GM23338 (cell line): Measurements from ENCODE around the gene FANK1. TPM values are rescaled to one million over a fixed set of nuclear protein-coding genes. Genes with fewer than 3 reads are reported as not detected.
A peak's percentile ranks its signal among the peaks of the same experiment; 100 is the strongest.
"Not testable (repeated sequence)": the region's sequence is repeated elsewhere in the genome, so short reads cannot be mapped to it uniquely, and the experiment has no call there.

Source experiments
- ATAC-seq: fragments of 200-7000 bp; cut with Tn5 transposase; 3 replicates; pipeline ENCODE4 v1.9.1; 2020
- DNase-seq: peaks from one replicate; pipeline ENCODE4 v3.0.0-alpha.2; 2015; ENCODE audit warnings: low spot score
- H2AFZ ChIP-seq: fragments of 200-600 bp; sonication (generic); 2 replicates; pipeline ENCODE4 v1.8.0; 2016; ENCODE audit warnings: antibody characterized with exemption, mild to moderate bottlenecking, moderate library complexity
- H3F3A ChIP-seq: fragments of 200-600 bp; sonication (generic); replicated peaks from 2 replicates; pipeline ENCODE4 v1.8.0; 2017; ENCODE audit warnings: antibody characterized with exemption, mixed run types, low read depth
- H3K27ac ChIP-seq: fragments of 200-600 bp; sonication (generic); 2 replicates; pipeline ENCODE4 v1.6.1; 2016; ENCODE audit warnings: low read depth
- H3K27me3 ChIP-seq: fragments of 200-600 bp; sonication (generic); 2 replicates; pipeline ENCODE4 v1.8.0; 2016; ENCODE audit warnings: mild to moderate bottlenecking, mixed run types, moderate library complexity; ENCODE audit not compliant: insufficient read depth
- H3K36me3 ChIP-seq: fragments of 200-600 bp; sonication (generic); 2 replicates; pipeline ENCODE4 v1.8.0; 2016; ENCODE audit warnings: mild to moderate bottlenecking; ENCODE audit not compliant: insufficient read depth
- H3K4me1 ChIP-seq: fragments of 200-600 bp; sonication (generic); 2 replicates; pipeline ENCODE4 v1.8.0; 2016; ENCODE audit warnings: mild to moderate bottlenecking, moderate library complexity; ENCODE audit not compliant: insufficient read depth
- H3K4me2 ChIP-seq: fragments of 200-600 bp; sonication (generic); 2 replicates; pipeline ENCODE4 v1.7.1; 2017; ENCODE audit warnings: mixed run types
- H3K4me3 ChIP-seq: fragments of 200-600 bp; sonication (generic); 2 replicates; pipeline ENCODE4 v1.6.1; 2016; ENCODE audit warnings: mixed run types
- H3K79me2 ChIP-seq: fragments of 200-600 bp; sonication (generic); replicated peaks from 2 replicates; pipeline ENCODE4 v1.8.0; 2017; ENCODE audit warnings: mild to moderate bottlenecking; ENCODE audit not compliant: insufficient read depth
- H3K9me2 ChIP-seq: fragments of 200-600 bp; sonication (generic); 2 replicates; pipeline ENCODE4 v1.8.0; 2017; ENCODE audit not compliant: insufficient read depth
- H4K20me1 ChIP-seq: fragments of 200-600 bp; sonication (generic); replicated peaks from 2 replicates; pipeline ENCODE4 v1.8.0; 2017; ENCODE audit warnings: mild to moderate bottlenecking; ENCODE audit not compliant: insufficient read depth
- H3K27ac Mint-ChIP-seq: 2 replicates; pipeline ENCODE4 v1.8.0; 2020; ENCODE audit warnings: inconsistent platforms, mild to moderate bottlenecking, moderate library complexity, mixed read lengths
- H3K27me3 Mint-ChIP-seq: 3 replicates; pipeline ENCODE4 v1.8.0; 2022; ENCODE audit warnings: low read depth, mild to moderate bottlenecking, moderate library complexity, mixed read lengths, inconsistent platforms; ENCODE audit not compliant: insufficient read depth, poor library complexity
- H3K36me3 Mint-ChIP-seq: 3 replicates; pipeline ENCODE4 v1.8.0; 2021; ENCODE audit warnings: low read depth, mild to moderate bottlenecking, inconsistent platforms, moderate library complexity, mixed read lengths
- H3K4me1 Mint-ChIP-seq: 3 replicates; pipeline ENCODE4 v1.8.0; 2020; ENCODE audit warnings: mild to moderate bottlenecking, inconsistent platforms, mixed read lengths
- H3K4me3 Mint-ChIP-seq: 3 replicates; pipeline ENCODE4 v1.8.0; 2021; ENCODE audit warnings: moderate library complexity, mild to moderate bottlenecking, inconsistent platforms, mixed read lengths
- H3K9me3 Mint-ChIP-seq: 3 replicates; pipeline ENCODE4 v1.8.0; 2020; ENCODE audit warnings: moderate library complexity, mild to moderate bottlenecking, inconsistent platforms, mixed read lengths
- CREB1 ChIP-seq: fragments of 250-450 bp; sonication (Bioruptor Pico); IDR thresholded peaks from 2 replicates; pipeline ENCODE4 v1.5.0; 2020; ENCODE audit warnings: low read depth, mild to moderate bottlenecking, moderate library complexity
- EZH2 ChIP-seq: fragments of 200-600 bp; sonication (generic); IDR thresholded peaks from one replicate; pipeline ENCODE4 v1.8.0; 2017; ENCODE audit warnings: antibody characterized with exemption, mild to moderate bottlenecking, low read depth; ENCODE audit not compliant: unreplicated experiment
- EZH2phosphoT487 ChIP-seq: fragments of 200-600 bp; sonication (generic); IDR thresholded peaks from one replicate; pipeline ENCODE4 v1.8.1; 2018; ENCODE audit warnings: antibody characterized with exemption; ENCODE audit not compliant: unreplicated experiment
- JUNB ChIP-seq: IDR thresholded peaks from one replicate; pipeline ENCODE4 v1.6.1; 2016; ENCODE audit warnings: antibody characterized with exemption; ENCODE audit not compliant: unreplicated experiment
- NANOG ChIP-seq: IDR thresholded peaks from 2 replicates; pipeline ENCODE4 v1.6.1; 2016; ENCODE audit warnings: antibody characterized with exemption, borderline replicate concordance
- POLR2AphosphoS5 ChIP-seq: IDR thresholded peaks from 2 replicates; pipeline ENCODE4 v1.6.1; 2016; ENCODE audit warnings: antibody characterized with exemption, low read depth
- STAT1 ChIP-seq: IDR thresholded peaks from one replicate; pipeline ENCODE4 v1.6.1; 2016; ENCODE audit warnings: antibody characterized with exemption; ENCODE audit not compliant: unreplicated experiment
- ZNF114 ChIP-seq: fragments of 250-450 bp; sonication (Bioruptor Pico); IDR thresholded peaks from 2 replicates; pipeline ENCODE4 v1.5.0; 2020; ENCODE audit warnings: mild to moderate bottlenecking, moderate library complexity
- ZNF462 ChIP-seq: fragments of 250-450 bp; sonication (Bioruptor Pico); IDR thresholded peaks from 2 replicates; pipeline ENCODE4 v1.5.0; 2020; ENCODE audit warnings: mild to moderate bottlenecking, moderate library complexity
- polyA plus RNA-seq: library from polyadenylated mRNA; unstranded; fragments of >200 nt; fragmentation: Nextera tagmentation; extraction: Ambion mirVana; gene quantifications from 2 replicates; pipeline ENCODE4 v1.2.1, GENCODE V29; 2016
- total RNA-seq: library from RNA; depleted of rRNA; stranded (reverse); fragments of >200 nt; shearing (Covaris generic); gene quantifications from 2 replicates; pipeline ENCODE4 v1.2.3, GENCODE V29; 2014
- TF ChIP-seq, protein P1 (sequence below), 2 experiments: fragments of 200-600 bp in 1 of 2; sonication (generic) in 1 of 2; conservative IDR thresholded peaks; 2 replicates each; pipeline versions ENCODE4 v1.5.1 to v1.6.1; 2016 to 2017; ENCODE audit warnings: antibody characterized with exemption in 2 of 2, low read depth in 2 of 2, mild to moderate bottlenecking in 2 of 2, moderate library complexity in 1 of 2
- TF ChIP-seq, protein P2 (sequence below): IDR thresholded peaks from 2 replicates; pipeline ENCODE4 v1.6.1; 2016; ENCODE audit warnings: antibody characterized with exemption

The FANK1 gene
- total and polyA plus RNA-seq, 2 experiments from 2014 or later, result 0.37 to 0.69 TPM

- TF ChIP-seq ZNF462 (CRISPR knock-in tag) (no peak), NANOG (no peak), CREB1 (no peak)
Observed at GRCh38 chr10:125926247-125926646, 29.9 kb downstream of the FANK1 start (continued).

- H3K27me3 ChIP-seq, DNase-seq, H3K4me2 ChIP-seq, H3F3A ChIP-seq, H3K27ac ChIP-seq, H3K4me3 ChIP-seq, H3K79me2 ChIP-seq, H3K9me2 ChIP-seq, H2AFZ ChIP-seq, H3K9me3 Mint-ChIP-seq, H4K20me1 ChIP-seq, H3K27ac Mint-ChIP-seq, H3K27me3 Mint-ChIP-seq, H3K36me3 Mint-ChIP-seq, H3K4me3 Mint-ChIP-seq, H3K4me1 ChIP-seq, ATAC-seq, H3K36me3 ChIP-seq, H3K4me1 Mint-ChIP-seq: not testable (repeated sequence)
Observed at GRCh38 chr10:125927265-125927664, 30.9 kb downstream of the FANK1 start.

- Histone ChIP-seq H3K4me2 (no peak overlapping the region), H4K20me1 (no peaks in the 10 kb centered on the region), H2AFZ (no peak overlapping the region), H3K36me3 (no peaks in the 10 kb centered on the region), H3K79me2 (no peaks in the 10 kb centered on the region), H3K27me3 (no peaks in the 10 kb centered on the region), H3K4me3 (no peak overlapping the region), H3F3A (no peaks in the 10 kb centered on the region), H3K27ac (no peak overlapping the region), H3K9me2 (peaks cover 3% of the 10 kb centered on the region; the same call in 1 of the 2 replicates), H3K4me1 (no peaks in the 10 kb centered on the region)
- ATAC-seq (peak; percentile 41; the same call in 1 of the 3 replicates), DNase-seq (no peak)
- peaks cover 6% of the 10 kb centered on the region; the same call in 2 of the 3 replicates for H3K9me3 Mint-ChIP-seq
- no peaks in the 10 kb centered on the region for H3K36me3 Mint-ChIP-seq
- no peak overlapping the region for H3K27ac Mint-ChIP-seq
- H3K4me3 Mint-ChIP-seq, result no peak overlapping the region
- no peaks in the 10 kb centered on the region for H3K27me3 Mint-ChIP-seq
- no peaks in the 10 kb centered on the region for H3K4me1 Mint-ChIP-seq
- TF ChIP-seq EZH2phosphoT487 (no peak), STAT1 (no peak), NANOG (no peak), ZNF114 (CRISPR knock-in tag) (no peak), CREB1 (no peak), POLR2AphosphoS5 (no peak), JUNB (no peak), EZH2 (no peak)
- TF ChIP-seq, protein P1, sequence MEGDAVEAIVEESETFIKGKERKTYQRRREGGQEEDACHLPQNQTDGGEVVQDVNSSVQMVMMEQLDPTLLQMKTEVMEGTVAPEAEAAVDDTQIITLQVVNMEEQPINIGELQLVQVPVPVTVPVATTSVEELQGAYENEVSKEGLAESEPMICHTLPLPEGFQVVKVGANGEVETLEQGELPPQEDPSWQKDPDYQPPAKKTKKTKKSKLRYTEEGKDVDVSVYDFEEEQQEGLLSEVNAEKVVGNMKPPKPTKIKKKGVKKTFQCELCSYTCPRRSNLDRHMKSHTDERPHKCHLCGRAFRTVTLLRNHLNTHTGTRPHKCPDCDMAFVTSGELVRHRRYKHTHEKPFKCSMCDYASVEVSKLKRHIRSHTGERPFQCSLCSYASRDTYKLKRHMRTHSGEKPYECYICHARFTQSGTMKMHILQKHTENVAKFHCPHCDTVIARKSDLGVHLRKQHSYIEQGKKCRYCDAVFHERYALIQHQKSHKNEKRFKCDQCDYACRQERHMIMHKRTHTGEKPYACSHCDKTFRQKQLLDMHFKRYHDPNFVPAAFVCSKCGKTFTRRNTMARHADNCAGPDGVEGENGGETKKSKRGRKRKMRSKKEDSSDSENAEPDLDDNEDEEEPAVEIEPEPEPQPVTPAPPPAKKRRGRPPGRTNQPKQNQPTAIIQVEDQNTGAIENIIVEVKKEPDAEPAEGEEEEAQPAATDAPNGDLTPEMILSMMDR (conservative IDR thresholded peaks at IDR 0.05; ENCODE audit: low read depth in 2 of 2), result no peak
- TF ChIP-seq, protein P2, sequence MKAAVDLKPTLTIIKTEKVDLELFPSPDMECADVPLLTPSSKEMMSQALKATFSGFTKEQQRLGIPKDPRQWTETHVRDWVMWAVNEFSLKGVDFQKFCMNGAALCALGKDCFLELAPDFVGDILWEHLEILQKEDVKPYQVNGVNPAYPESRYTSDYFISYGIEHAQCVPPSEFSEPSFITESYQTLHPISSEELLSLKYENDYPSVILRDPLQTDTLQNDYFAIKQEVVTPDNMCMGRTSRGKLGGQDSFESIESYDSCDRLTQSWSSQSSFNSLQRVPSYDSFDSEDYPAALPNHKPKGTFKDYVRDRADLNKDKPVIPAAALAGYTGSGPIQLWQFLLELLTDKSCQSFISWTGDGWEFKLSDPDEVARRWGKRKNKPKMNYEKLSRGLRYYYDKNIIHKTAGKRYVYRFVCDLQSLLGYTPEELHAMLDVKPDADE, result no peak
Observed at GRCh38 chr10:125928928-125929585, 32.7 kb downstream of the FANK1 start.
